WTC11 (cell line): ENCODE results near the gene MAP3K5. TPM values are rescaled to one million over a fixed set of nuclear protein-coding genes. Genes with fewer than 3 reads are reported as not detected.

Experiments used
- ATAC-seq: fragments of 200-7000 bp; cut with Tn5 transposase; 2 replicates; pipeline ENCODE4 v1.10.0; 2021; ENCODE audit warnings: mild to moderate bottlenecking, moderate library complexity
- Bru-seq: library from RNA; stranded (reverse); fragments of 400-500 nt; gene quantifications from one replicate; lab custom pipeline; 2021; lab: Mats Ljungman, UMichigan
- CTCF ChIA-PET: fragments of 300-600 bp; sonication (Branson Sonifier 250); formaldehyde crosslinking; loops from one replicate; lab custom pipeline; 2021; ENCODE audit warnings: antibody characterized with exemption; lab: Charles Lee
- POLR2A ChIA-PET: fragments of 350-600 bp; sonication (Branson Sonifier 250); formaldehyde crosslinking; loops from one replicate; lab custom pipeline; 2021; ENCODE audit warnings: antibody characterized with exemption; lab: Charles Lee
- DNase-seq: peaks from one replicate; pipeline ENCODE4 v3.0.0; 2021; ENCODE audit warnings: low spot score
- H3K27ac Mint-ChIP-seq: 2 replicates; pipeline ENCODE4 v1.8.0; 2021; ENCODE audit warnings: mixed read lengths
- H3K27me3 Mint-ChIP-seq: 2 replicates; pipeline ENCODE4 v1.8.0; 2021; ENCODE audit warnings: low read depth, mild to moderate bottlenecking, moderate library complexity, mixed read lengths
- H3K36me3 Mint-ChIP-seq: 2 replicates; pipeline ENCODE4 v1.8.0; 2021; ENCODE audit warnings: mixed read lengths
- H3K4me1 Mint-ChIP-seq: 2 replicates; pipeline ENCODE4 v1.8.0; 2022; ENCODE audit warnings: mixed read lengths
- H3K4me3 Mint-ChIP-seq: 2 replicates; pipeline ENCODE4 v1.8.0; 2021; ENCODE audit warnings: mild to moderate bottlenecking, moderate library complexity, mixed read lengths
- H3K9me3 Mint-ChIP-seq: 2 replicates; pipeline ENCODE4 v1.8.0; 2021; ENCODE audit warnings: mixed read lengths
- CREB1 ChIP-seq: sonication (generic); formaldehyde crosslinking; IDR thresholded peaks from 2 replicates; pipeline ENCODE4 v1.8.0; 2023; ENCODE audit warnings: mild to moderate bottlenecking, missing genetic modification reagents
- ELF4 ChIP-seq: sonication (generic); formaldehyde crosslinking; IDR thresholded peaks from 2 replicates; pipeline ENCODE4 v1.8.1; 2022; ENCODE audit warnings: low read depth, mild to moderate bottlenecking, moderate library complexity, missing genetic modification reagents
- EMX1 ChIP-seq: fragments of 250-450 bp; sonication (Bioruptor Pico); IDR thresholded peaks from 2 replicates; pipeline ENCODE4 v1.8.0; 2021; ENCODE audit warnings: mild to moderate bottlenecking
- GABPB1 ChIP-seq: sonication (generic); formaldehyde crosslinking; IDR thresholded peaks from 2 replicates; pipeline ENCODE4 v1.8.1; 2023; ENCODE audit warnings: mild to moderate bottlenecking, missing genetic modification reagents
- GRHL2 ChIP-seq: fragments of 250-450 bp; sonication (Bioruptor Pico); IDR thresholded peaks from 2 replicates; pipeline ENCODE4 v1.8.0; 2022; ENCODE audit warnings: mild to moderate bottlenecking, moderate library complexity; ENCODE audit not compliant: insufficient replicate concordance, severe bottlenecking
- MYBL2 ChIP-seq: sonication (generic); formaldehyde crosslinking; IDR thresholded peaks from 2 replicates; pipeline ENCODE4 v1.8.1; 2023; ENCODE audit warnings: mild to moderate bottlenecking, moderate library complexity, missing genetic modification reagents
- SOX15 ChIP-seq: fragments of 250-450 bp; sonication (Bioruptor Pico); IDR thresholded peaks from 2 replicates; pipeline ENCODE4 v1.9.0; 2021; ENCODE audit warnings: mild to moderate bottlenecking
- TP53 ChIP-seq: sonication (generic); formaldehyde crosslinking; IDR thresholded peaks from 2 replicates; pipeline ENCODE4 v1.8.1; 2023; ENCODE audit warnings: mild to moderate bottlenecking, missing genetic modification reagents
- ZNF219 ChIP-seq: sonication (generic); formaldehyde crosslinking; IDR thresholded peaks from 2 replicates; pipeline ENCODE4 v1.8.0; 2023; ENCODE audit warnings: missing genetic modification reagents, mild to moderate bottlenecking, borderline replicate concordance
- ZNF416 ChIP-seq: fragments of 250-450 bp; sonication (Bioruptor Pico); IDR thresholded peaks from 2 replicates; pipeline ENCODE4 v1.9.0; 2021; ENCODE audit warnings: mild to moderate bottlenecking, inconsistent platforms
- long read RNA-seq, 3 experiments: library from RNA in 1 of 3; library from capped mRNA in 1 of 3; library from polyadenylated mRNA in 1 of 3; unstranded in 2 of 3; stranded (forward) in 1 of 3; transcript quantifications; one replicate each; pipeline ENCODE4 v2.0.0, GENCODE V29; 2021
- total RNA-seq: library from RNA; stranded (reverse); gene quantifications from 3 replicates; pipeline ENCODE4 v1.2.3, GENCODE V29; 2021
- TF ChIP-seq, protein P1 (sequence below): fragments of 250-450 bp; sonication (Bioruptor Pico); IDR thresholded peaks from 2 replicates; pipeline ENCODE4 v1.9.0; 2021; ENCODE audit warnings: moderate library complexity, mild to moderate bottlenecking, inconsistent platforms, borderline replicate concordance
- TF ChIP-seq, protein P2 (sequence below): sonication (generic); formaldehyde crosslinking; IDR thresholded peaks from 2 replicates; pipeline ENCODE4 v1.8.1; 2022; ENCODE audit warnings: low read depth, missing genetic modification reagents, borderline replicate concordance
- TF ChIP-seq, protein P3 (sequence below): fragments of 250-450 bp; sonication (Bioruptor Pico); IDR thresholded peaks from 2 replicates; pipeline ENCODE4 v1.8.0; 2021; ENCODE audit warnings: mild to moderate bottlenecking
- TF ChIP-seq, protein P4 (sequence below): fragments of 250-450 bp; sonication (Bioruptor Pico); IDR thresholded peaks from 2 replicates; pipeline ENCODE4 v2.1.2; 2022; ENCODE audit warnings: mild to moderate bottlenecking, moderate library complexity
- TF ChIP-seq, protein P5 (sequence below): sonication (generic); formaldehyde crosslinking; IDR thresholded peaks from 2 replicates; pipeline ENCODE4 v1.8.1; 2022; ENCODE audit warnings: missing genetic modification reagents, borderline replicate concordance
- TF ChIP-seq, protein P6 (sequence below): sonication (generic); formaldehyde crosslinking; IDR thresholded peaks from 2 replicates; pipeline ENCODE4 v1.8.1; 2022; ENCODE audit warnings: mild to moderate bottlenecking, missing genetic modification reagents, moderate library complexity, borderline replicate concordance
- TF ChIP-seq, protein P7 (sequence below): sonication (generic); formaldehyde crosslinking; IDR thresholded peaks from 2 replicates; pipeline ENCODE4 v1.8.0; 2022; ENCODE audit warnings: mild to moderate bottlenecking, missing genetic modification reagents
- TF ChIP-seq, protein P8 (sequence below): sonication (generic); formaldehyde crosslinking; IDR thresholded peaks from 2 replicates; pipeline ENCODE4 v1.8.0; 2022; ENCODE audit warnings: mild to moderate bottlenecking, missing genetic modification reagents

The MAP3K5 gene, protein sequence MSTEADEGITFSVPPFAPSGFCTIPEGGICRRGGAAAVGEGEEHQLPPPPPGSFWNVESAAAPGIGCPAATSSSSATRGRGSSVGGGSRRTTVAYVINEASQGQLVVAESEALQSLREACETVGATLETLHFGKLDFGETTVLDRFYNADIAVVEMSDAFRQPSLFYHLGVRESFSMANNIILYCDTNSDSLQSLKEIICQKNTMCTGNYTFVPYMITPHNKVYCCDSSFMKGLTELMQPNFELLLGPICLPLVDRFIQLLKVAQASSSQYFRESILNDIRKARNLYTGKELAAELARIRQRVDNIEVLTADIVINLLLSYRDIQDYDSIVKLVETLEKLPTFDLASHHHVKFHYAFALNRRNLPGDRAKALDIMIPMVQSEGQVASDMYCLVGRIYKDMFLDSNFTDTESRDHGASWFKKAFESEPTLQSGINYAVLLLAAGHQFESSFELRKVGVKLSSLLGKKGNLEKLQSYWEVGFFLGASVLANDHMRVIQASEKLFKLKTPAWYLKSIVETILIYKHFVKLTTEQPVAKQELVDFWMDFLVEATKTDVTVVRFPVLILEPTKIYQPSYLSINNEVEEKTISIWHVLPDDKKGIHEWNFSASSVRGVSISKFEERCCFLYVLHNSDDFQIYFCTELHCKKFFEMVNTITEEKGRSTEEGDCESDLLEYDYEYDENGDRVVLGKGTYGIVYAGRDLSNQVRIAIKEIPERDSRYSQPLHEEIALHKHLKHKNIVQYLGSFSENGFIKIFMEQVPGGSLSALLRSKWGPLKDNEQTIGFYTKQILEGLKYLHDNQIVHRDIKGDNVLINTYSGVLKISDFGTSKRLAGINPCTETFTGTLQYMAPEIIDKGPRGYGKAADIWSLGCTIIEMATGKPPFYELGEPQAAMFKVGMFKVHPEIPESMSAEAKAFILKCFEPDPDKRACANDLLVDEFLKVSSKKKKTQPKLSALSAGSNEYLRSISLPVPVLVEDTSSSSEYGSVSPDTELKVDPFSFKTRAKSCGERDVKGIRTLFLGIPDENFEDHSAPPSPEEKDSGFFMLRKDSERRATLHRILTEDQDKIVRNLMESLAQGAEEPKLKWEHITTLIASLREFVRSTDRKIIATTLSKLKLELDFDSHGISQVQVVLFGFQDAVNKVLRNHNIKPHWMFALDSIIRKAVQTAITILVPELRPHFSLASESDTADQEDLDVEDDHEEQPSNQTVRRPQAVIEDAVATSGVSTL (N-terminal part only)
- total RNA-seq: 1.6 to 1.9 TPM (median 1.7 TPM) in 3 replicates
- percentile 34 among the genes with signal in this experiment for Bru-seq, nascent RNA
- long read RNA-seq, experiment 1, full-length matches to known transcripts: 3 of 7 reads
- long read RNA-seq, experiment 1, partial matches to known transcripts: 3 of 7 reads
- long read RNA-seq, experiment 1, other reads (novel, unspliced or antisense): 1 of 7 reads
- long read RNA-seq, experiment 2, partial matches to known transcripts: 1 of 1 reads
- long read RNA-seq, experiment 2, other reads (novel, unspliced or antisense): 0 of 1 reads
- long read RNA-seq, experiment 3: 0 reads

DNA sequence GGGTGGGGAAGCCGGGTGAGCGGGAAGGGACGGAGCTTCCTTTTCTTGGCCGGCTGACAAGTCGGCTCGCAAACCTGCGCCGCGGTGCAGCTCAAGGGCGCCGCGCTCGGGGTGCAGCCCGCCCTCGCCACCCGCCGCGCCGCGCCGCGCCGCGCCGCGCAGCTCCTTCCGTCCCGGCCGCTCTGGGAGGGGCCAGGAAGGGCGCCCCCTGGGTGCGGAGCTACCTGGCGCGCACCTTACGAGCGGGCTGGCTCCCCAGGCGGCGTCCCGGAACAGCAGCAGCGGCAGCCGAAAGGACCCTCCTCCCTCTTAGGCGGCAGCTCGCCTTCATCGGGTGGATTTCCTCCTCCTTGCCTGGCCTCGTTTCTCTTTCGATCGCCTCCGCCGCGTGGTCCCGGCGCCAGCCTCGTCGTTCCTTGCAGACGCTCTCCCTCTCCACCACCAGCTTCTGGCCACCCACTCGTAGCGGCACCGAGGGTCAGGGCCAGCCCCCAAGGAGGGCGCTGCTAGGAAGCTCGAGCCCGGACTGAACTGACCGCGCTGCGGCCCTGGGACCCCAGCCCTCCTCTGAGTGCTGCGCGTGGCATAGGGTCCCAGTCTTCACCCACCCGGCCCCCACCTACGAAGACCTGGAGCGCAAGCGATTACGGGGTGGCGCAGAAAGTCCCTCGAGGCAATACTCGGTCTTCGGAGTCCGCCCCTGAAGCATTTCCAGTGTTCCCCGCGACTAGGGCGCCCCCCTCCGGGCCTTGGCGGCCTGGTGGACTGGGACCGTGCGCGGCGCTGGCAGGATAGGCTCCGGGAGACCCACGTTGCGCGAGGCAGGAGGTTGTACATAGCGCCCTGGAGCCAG lies at the start of gene MAP3K5:
Gene MAP3K5 (minus strand): TSS at position 68 of the 853 bp plus-strand sequence. CDS start 320 bp downstream, outside the sequence.
- Mint-ChIP-seq H3K4me1 (peaks cover 10% of the 10 kb centered on the region; the same call in 1 of the 2 replicates), H3K9me3 (no peaks in the 10 kb centered on the region), H3K27ac (no peak within 1 kb of the TSS), H3K4me3 (peak within 1 kb of the TSS; percentile 84), H3K27me3 (peaks cover 57% of the 10 kb centered on the region), H3K36me3 (no peaks in the 10 kb centered on the region)
- DNase-seq (peak; percentile 86), ATAC-seq (peak; percentile 82)
- ChIA-PET POLR2A (interaction anchor here (1.2 to 1.5 kb wide), 2 partner anchors 149 to 503 kb away, joined by 3 to 9 read pairs; partner anchors contain the start of gene BCLAF1), CTCF (interaction anchor here (0.6 to 2.1 kb wide), 55 partner anchors 8 to 849 kb away, joined by 3 to 149 read pairs (median 4); partner anchors contain the start of genes BCLAF1, MAP7, PEX7 and SLC35D3)
- TF ChIP-seq, protein P1, sequence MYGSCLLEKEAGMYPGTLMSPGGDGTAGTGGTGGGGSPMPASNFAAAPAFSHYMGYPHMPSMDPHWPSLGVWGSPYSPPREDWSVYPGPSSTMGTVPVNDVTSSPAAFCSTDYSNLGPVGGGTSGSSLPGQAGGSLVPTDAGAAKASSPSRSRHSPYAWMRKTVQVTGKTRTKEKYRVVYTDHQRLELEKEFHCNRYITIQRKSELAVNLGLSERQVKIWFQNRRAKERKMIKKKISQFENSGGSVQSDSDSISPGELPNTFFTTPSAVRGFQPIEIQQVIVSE (CRISPR knock-in tag): no peak
- no peak for TF ChIP-seq EMX1 (CRISPR knock-in tag)
- TF ChIP-seq SOX15 (CRISPR knock-in tag): no peak
- TF ChIP-seq GABPB1: no peak
- 0 out of 2 replicates have a peak, but pooled peaks have one; percentile 79 for TF ChIP-seq ZNF219 (CRISPR knock-in tag)
- TF ChIP-seq, protein P2, sequence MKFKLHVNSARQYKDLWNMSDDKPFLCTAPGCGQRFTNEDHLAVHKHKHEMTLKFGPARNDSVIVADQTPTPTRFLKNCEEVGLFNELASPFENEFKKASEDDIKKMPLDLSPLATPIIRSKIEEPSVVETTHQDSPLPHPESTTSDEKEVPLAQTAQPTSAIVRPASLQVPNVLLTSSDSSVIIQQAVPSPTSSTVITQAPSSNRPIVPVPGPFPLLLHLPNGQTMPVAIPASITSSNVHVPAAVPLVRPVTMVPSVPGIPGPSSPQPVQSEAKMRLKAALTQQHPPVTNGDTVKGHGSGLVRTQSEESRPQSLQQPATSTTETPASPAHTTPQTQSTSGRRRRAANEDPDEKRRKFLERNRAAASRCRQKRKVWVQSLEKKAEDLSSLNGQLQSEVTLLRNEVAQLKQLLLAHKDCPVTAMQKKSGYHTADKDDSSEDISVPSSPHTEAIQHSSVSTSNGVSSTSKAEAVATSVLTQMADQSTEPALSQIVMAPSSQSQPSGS (CRISPR knock-in tag): no peak
- TF ChIP-seq, protein P3, sequence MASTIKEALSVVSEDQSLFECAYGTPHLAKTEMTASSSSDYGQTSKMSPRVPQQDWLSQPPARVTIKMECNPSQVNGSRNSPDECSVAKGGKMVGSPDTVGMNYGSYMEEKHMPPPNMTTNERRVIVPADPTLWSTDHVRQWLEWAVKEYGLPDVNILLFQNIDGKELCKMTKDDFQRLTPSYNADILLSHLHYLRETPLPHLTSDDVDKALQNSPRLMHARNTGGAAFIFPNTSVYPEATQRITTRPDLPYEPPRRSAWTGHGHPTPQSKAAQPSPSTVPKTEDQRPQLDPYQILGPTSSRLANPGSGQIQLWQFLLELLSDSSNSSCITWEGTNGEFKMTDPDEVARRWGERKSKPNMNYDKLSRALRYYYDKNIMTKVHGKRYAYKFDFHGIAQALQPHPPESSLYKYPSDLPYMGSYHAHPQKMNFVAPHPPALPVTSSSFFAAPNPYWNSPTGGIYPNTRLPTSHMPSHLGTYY (CRISPR knock-in tag): no peak
- TF ChIP-seq, protein P4, sequence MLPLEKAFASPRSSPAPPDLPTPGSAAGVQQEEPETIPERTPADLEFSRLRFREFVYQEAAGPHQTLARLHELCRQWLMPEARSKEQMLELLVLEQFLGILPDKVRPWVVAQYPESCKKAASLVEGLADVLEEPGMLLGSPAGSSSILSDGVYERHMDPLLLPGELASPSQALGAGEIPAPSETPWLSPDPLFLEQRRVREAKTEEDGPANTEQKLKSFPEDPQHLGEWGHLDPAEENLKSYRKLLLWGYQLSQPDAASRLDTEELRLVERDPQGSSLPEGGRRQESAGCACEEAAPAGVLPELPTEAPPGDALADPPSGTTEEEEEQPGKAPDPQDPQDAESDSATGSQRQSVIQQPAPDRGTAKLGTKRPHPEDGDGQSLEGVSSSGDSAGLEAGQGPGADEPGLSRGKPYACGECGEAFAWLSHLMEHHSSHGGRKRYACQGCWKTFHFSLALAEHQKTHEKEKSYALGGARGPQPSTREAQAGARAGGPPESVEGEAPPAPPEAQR: no peak
- TF ChIP-seq MYBL2: peak; percentile 47; the same call in 1 of the 2 replicates
- no peak for TF ChIP-seq ZNF416
- TF ChIP-seq, protein P5, sequence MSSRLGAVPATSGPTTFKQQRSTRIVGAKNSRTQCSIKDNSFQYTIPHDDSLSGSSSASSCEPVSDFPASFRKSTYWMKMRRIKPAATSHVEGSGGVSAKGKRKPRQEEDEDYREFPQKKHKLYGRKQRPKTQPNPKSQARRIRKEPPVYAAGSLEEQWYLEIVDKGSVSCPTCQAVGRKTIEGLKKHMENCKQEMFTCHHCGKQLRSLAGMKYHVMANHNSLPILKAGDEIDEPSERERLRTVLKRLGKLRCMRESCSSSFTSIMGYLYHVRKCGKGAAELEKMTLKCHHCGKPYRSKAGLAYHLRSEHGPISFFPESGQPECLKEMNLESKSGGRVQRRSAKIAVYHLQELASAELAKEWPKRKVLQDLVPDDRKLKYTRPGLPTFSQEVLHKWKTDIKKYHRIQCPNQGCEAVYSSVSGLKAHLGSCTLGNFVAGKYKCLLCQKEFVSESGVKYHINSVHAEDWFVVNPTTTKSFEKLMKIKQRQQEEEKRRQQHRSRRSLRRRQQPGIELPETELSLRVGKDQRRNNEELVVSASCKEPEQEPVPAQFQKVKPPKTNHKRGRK (CRISPR knock-in tag): no peak
- TF ChIP-seq ELF4 (CRISPR knock-in tag): no peak
- TF ChIP-seq, protein P6, sequence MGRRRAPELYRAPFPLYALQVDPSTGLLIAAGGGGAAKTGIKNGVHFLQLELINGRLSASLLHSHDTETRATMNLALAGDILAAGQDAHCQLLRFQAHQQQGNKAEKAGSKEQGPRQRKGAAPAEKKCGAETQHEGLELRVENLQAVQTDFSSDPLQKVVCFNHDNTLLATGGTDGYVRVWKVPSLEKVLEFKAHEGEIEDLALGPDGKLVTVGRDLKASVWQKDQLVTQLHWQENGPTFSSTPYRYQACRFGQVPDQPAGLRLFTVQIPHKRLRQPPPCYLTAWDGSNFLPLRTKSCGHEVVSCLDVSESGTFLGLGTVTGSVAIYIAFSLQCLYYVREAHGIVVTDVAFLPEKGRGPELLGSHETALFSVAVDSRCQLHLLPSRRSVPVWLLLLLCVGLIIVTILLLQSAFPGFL (CRISPR knock-in tag): no peak
- TF ChIP-seq, protein P7, sequence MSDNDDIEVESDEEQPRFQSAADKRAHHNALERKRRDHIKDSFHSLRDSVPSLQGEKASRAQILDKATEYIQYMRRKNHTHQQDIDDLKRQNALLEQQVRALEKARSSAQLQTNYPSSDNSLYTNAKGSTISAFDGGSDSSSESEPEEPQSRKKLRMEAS (CRISPR knock-in tag): peak; percentile 74; the same call in 1 of the 2 replicates
- no peak for TF ChIP-seq CREB1 (CRISPR knock-in tag)
- no peak; the same call in 1 of the 2 replicates for TF ChIP-seq TP53
- no peak for TF ChIP-seq GRHL2
- TF ChIP-seq, protein P8, sequence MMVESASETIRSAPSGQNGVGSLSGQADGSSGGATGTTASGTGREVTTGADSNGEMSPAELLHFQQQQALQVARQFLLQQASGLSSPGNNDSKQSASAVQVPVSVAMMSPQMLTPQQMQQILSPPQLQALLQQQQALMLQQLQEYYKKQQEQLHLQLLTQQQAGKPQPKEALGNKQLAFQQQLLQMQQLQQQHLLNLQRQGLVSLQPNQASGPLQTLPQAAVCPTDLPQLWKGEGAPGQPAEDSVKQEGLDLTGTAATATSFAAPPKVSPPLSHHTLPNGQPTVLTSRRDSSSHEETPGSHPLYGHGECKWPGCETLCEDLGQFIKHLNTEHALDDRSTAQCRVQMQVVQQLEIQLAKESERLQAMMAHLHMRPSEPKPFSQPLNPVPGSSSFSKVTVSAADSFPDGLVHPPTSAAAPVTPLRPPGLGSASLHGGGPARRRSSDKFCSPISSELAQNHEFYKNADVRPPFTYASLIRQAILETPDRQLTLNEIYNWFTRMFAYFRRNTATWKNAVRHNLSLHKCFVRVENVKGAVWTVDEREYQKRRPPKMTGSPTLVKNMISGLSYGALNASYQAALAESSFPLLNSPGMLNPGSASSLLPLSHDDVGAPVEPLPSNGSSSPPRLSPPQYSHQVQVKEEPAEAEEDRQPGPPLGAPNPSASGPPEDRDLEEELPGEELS (CRISPR knock-in tag): no peak
